Endothelial cell (in vitro differentiated cells): ENCODE measurements around the gene GCG. TPM values are rescaled to one million over a fixed set of nuclear protein-coding genes. Genes with fewer than 3 reads are reported as not detected.

Experiments
- DNase-seq: peaks from one replicate; pipeline ENCODE4 v3.0.0; 2021; ENCODE audit warnings: low spot score
- H3K27ac Mint-ChIP-seq: one replicate; pipeline ENCODE4 v1.8.0; 2021; ENCODE audit warnings: mixed read lengths, inconsistent platforms; ENCODE audit not compliant: unreplicated experiment
- H3K27me3 Mint-ChIP-seq: one replicate; pipeline ENCODE4 v1.8.0; 2021; ENCODE audit warnings: mild to moderate bottlenecking, moderate library complexity, mixed read lengths, inconsistent platforms; ENCODE audit not compliant: unreplicated experiment
- H3K36me3 Mint-ChIP-seq: one replicate; pipeline ENCODE4 v1.8.0; 2021; ENCODE audit warnings: mild to moderate bottlenecking, low read depth, mixed read lengths, inconsistent platforms; ENCODE audit not compliant: unreplicated experiment
- H3K4me1 Mint-ChIP-seq: one replicate; pipeline ENCODE4 v1.8.0; 2021; ENCODE audit warnings: mild to moderate bottlenecking, mixed read lengths, inconsistent platforms; ENCODE audit not compliant: unreplicated experiment
- H3K4me3 Mint-ChIP-seq: one replicate; pipeline ENCODE4 v1.8.0; 2021; ENCODE audit warnings: mild to moderate bottlenecking, mixed read lengths, inconsistent platforms; ENCODE audit not compliant: unreplicated experiment
- H3K9me3 Mint-ChIP-seq: one replicate; pipeline ENCODE4 v1.8.0; 2021; ENCODE audit warnings: mixed read lengths, inconsistent platforms; ENCODE audit not compliant: unreplicated experiment
- CTCF ChIP-seq: fragments of 200-600 bp; sonication (generic); IDR thresholded peaks from one replicate; pipeline ENCODE4 v1.5.0; 2021; ENCODE audit warnings: antibody characterized with exemption; ENCODE audit not compliant: unreplicated experiment
- total RNA-seq: library from RNA; stranded (reverse); fragmentation: NEBNext Ultra II Directional; extraction: Animal tissue kit (Norgen Biotek cat#: 25700); gene quantifications from one replicate; pipeline ENCODE4 v1.2.1, GENCODE V29; 2021; ENCODE audit not compliant: unreplicated experiment

The GCG gene
- total RNA-seq, 1 donor from 2014 or later: not detected

GRCh38 chr2:162197069-162197825, 45.2 kb upstream of the GCG start:
- Mint-ChIP-seq H3K36me3 (no peaks in the 10 kb centered on the region), H3K9me3 (no peaks in the 10 kb centered on the region), H3K27ac (no peak overlapping the region), H3K4me1 (no peaks in the 10 kb centered on the region), H3K4me3 (no peak overlapping the region), H3K27me3 (no peaks in the 10 kb centered on the region)
- TF ChIP-seq CTCF: no peak
- DNase-seq: no peak

- no peak for DNase-seq
- Mint-ChIP-seq H3K4me1 (no peaks in the 10 kb centered on the region), H3K4me3 (no peak overlapping the region), H3K27ac (no peak overlapping the region), H3K36me3 (no peaks in the 10 kb centered on the region), H3K9me3 (no peaks in the 10 kb centered on the region), H3K27me3 (no peaks in the 10 kb centered on the region)
- no peak for TF ChIP-seq CTCF
These were observed 44.6 kb upstream of the GCG start for GRCh38 chr2:162196638-162197037.

GRCh38 chr2:162188451-162188850, 36.4 kb upstream of the GCG start:
- no peaks in the 10 kb centered on the region for H3K36me3 Mint-ChIP-seq
- TF ChIP-seq CTCF: no peak
- no peak for DNase-seq
- H3K9me3 Mint-ChIP-seq: no peaks in the 10 kb centered on the region
- H3K4me1 Mint-ChIP-seq: peaks cover 8% of the 10 kb centered on the region
- no peaks in the 10 kb centered on the region for H3K27me3 Mint-ChIP-seq
- H3K27ac Mint-ChIP-seq: no peak overlapping the region
- H3K4me3 Mint-ChIP-seq: no peak overlapping the region

GRCh38 chr2:162185541-162186232, 33.6 kb upstream of the GCG start:
- no peaks in the 10 kb centered on the region for H3K9me3 Mint-ChIP-seq
- H3K4me3 Mint-ChIP-seq: no peak overlapping the region
- no peak overlapping the region for H3K27ac Mint-ChIP-seq
- H3K36me3 Mint-ChIP-seq: no peaks in the 10 kb centered on the region
- TF ChIP-seq CTCF: no peak
- no peaks in the 10 kb centered on the region for H3K27me3 Mint-ChIP-seq
- no peak for DNase-seq
- peaks cover 8% of the 10 kb centered on the region for H3K4me1 Mint-ChIP-seq
